ENCODE results near the gene SLC66A2. TPM values are rescaled to one million over a fixed set of nuclear protein-coding genes. Genes with fewer than 3 reads are reported as not detected.

The SLC66A2 gene
- total RNA-seq, 1 donor from 2014 or later, result 34.4 TPM

- DNase-seq (ENCODE audit: low spot score in 2 of 2, unreplicated experiment in 2 of 2), result no peak
- H3K36me3 Mint-ChIP-seq, result peaks cover 19% of the 10 kb centered on the region
- peaks cover 56% of the 10 kb centered on the region for H3K9me3 Mint-ChIP-seq
- no peak overlapping the region for H3K27ac Mint-ChIP-seq
- no peak overlapping the region for H3K4me3 Mint-ChIP-seq
- TF ChIP-seq CTCF (IDR thresholded peaks at IDR 0.05; ENCODE audit: unreplicated experiment), result no peak
- no peaks in the 10 kb centered on the region for H3K27me3 Mint-ChIP-seq (ENCODE audit: low read depth)
- H3K4me1 Mint-ChIP-seq, result no peaks in the 10 kb centered on the region
These were observed 61.9 kb downstream of the SLC66A2 start for GRCh38 chr18:79889569-79889968.

DNA sequence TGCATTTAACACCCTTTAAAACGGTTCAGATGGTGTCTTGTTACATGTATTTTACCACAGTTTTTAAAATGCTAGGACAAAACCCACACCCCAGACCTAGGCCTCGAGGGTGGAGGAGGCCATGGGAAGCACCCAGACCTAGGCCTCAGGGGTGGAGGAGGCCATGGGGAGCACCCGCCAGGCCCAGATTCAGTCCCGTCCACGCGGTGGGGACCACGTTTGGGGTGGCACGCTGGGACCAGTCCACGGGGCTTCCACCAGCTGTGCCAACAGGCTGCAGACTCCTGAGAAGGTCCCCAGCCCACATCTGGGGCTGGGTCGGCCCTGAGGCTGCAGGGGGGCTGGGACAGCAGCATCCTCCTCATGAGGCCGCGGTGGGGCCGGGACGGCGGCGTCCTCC is 63.4 kb downstream of the SLC66A2 start:
- TF ChIP-seq CTCF (IDR thresholded peaks at IDR 0.05; ENCODE audit: unreplicated experiment), result no peak
- Mint-ChIP-seq H3K4me1 (no peaks in the 10 kb centered on the region), H3K4me3 (no peak overlapping the region), H3K36me3 (peaks cover 14% of the 10 kb centered on the region), H3K27me3 (ENCODE audit: low read depth) (no peaks in the 10 kb centered on the region), H3K27ac (no peak overlapping the region), H3K9me3 (peaks cover 41% of the 10 kb centered on the region)
- no peak for DNase-seq (ENCODE audit: low spot score in 2 of 2, unreplicated experiment in 2 of 2)

- Mint-ChIP-seq H3K4me1 (no peaks in the 10 kb centered on the region), H3K36me3 (peaks cover 11% of the 10 kb centered on the region), H3K27ac (no peak overlapping the region), H3K4me3 (no peak overlapping the region), H3K27me3 (ENCODE audit: low read depth) (no peaks in the 10 kb centered on the region), H3K9me3 (peaks cover 35% of the 10 kb centered on the region)
- TF ChIP-seq CTCF (IDR thresholded peaks at IDR 0.05; ENCODE audit: unreplicated experiment), result no peak
- DNase-seq (ENCODE audit: low spot score in 2 of 2, unreplicated experiment in 2 of 2), result no peak
These were observed 64.1 kb downstream of the SLC66A2 start for GRCh38 chr18:79887181-79888000.

DNA sequence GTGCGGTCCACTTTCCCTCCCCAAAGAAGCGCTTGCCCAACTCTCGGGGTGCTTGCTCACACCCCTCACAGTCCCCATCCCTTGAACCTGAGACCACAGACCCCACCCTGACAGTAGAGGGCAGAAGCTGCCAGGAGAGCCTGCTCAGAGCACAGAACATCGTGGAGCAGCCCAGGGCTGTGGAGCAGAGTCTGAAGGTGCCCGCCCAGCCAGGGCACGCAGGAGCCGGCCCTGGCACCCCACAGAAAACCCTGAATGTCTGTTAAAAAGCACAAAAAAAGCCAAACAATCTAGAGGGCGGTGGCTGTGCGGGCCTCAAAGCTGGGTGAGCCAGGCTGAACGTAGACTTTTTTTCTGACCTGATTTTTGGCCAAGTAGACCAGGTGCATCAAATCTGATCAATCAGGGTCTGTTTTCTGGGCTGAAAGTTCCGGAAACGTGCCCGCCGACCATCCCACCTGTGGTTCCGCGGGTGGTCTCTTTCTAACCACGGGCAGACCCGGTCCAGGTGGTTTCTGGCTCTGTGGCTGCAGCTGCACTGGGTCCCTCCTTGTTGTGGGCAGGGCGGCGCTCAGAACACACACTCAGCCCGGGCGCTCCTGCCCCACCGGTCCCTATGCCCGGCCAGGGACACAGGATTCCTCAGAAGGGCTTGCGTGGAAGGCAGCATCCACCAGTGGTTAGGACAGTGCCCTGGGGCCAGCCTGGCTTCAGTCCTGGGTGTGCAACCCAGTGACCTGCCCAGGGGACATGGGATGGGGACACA is 66.3 kb downstream of the SLC66A2 start:
- no peak overlapping the region for H3K27ac Mint-ChIP-seq
- H3K27me3 Mint-ChIP-seq (ENCODE audit: low read depth), result no peaks in the 10 kb centered on the region
- H3K4me1 Mint-ChIP-seq, result no peaks in the 10 kb centered on the region
- peaks cover 26% of the 10 kb centered on the region for H3K9me3 Mint-ChIP-seq
- DNase-seq (ENCODE audit: low spot score in 2 of 2, unreplicated experiment in 2 of 2), result no peak
- TF ChIP-seq CTCF (IDR thresholded peaks at IDR 0.05; ENCODE audit: unreplicated experiment), result no peak
- H3K36me3 Mint-ChIP-seq, result peaks cover 3% of the 10 kb centered on the region
- H3K4me3 Mint-ChIP-seq, result no peak overlapping the region

GRCh38 chr18:79884294-79884962 is 67.0 kb downstream of the SLC66A2 start:
- Mint-ChIP-seq H3K9me3 (peaks cover 20% of the 10 kb centered on the region), H3K27ac (no peak overlapping the region), H3K27me3 (ENCODE audit: low read depth) (no peaks in the 10 kb centered on the region), H3K4me1 (no peaks in the 10 kb centered on the region), H3K36me3 (peaks cover 2% of the 10 kb centered on the region), H3K4me3 (no peak overlapping the region)
- no peak for TF ChIP-seq CTCF (IDR thresholded peaks at IDR 0.05; ENCODE audit: unreplicated experiment)
- no peak for DNase-seq (ENCODE audit: low spot score in 2 of 2, unreplicated experiment in 2 of 2)

Measured in mesothelial cell of epicardium (in vitro differentiated cells).